ENCODE results near the gene ABL2. TPM values are rescaled to one million over a fixed set of nuclear protein-coding genes. Genes with fewer than 3 reads are reported as not detected.

The ABL2 gene
- total RNA-seq, 5 donors from 2014 or later (not counting 1 experiment from before 2014, with no cell fraction given): 14.9 to 20.0 (median 15.9) TPM

DNA sequence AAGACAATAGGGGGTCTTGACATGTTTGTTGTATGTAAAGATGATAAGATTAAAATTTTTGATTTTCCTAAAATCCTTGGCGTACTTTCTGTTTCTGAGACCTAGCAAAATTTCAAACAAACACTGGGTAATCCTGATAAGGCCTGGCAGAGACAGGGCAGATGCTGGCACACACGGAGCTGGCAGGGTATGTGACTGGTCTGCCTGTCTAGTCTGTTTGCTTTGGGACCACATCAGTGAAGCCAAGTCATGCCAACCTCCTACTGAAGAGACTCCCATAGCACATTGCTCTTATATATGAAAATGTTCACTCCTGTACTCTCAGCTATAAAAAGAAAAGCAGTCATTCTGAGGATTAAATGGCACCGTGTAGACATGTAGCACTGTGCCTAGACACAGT, 133.6 kb downstream of the ABL2 start:
- no peaks in the 10 kb centered on the region for H3K9me3 ChIP-seq
- DNase-seq: no peak
- H3K36me3 Mint-ChIP-seq: peaks cover 26% of the 10 kb centered on the region
- no peaks in the 10 kb centered on the region for H3K27me3 Mint-ChIP-seq
- no peaks in the 10 kb centered on the region for H3K27me3 ChIP-seq (replicated peaks in 1 of 2; ENCODE audit: control insufficient read depth in 2 of 2, extremely low read depth in 1 of 2, insufficient read depth in 2 of 2, low read length in 1 of 2)
- ChIA-PET POLR2A (no interaction called here), CTCF (no interaction called here)
- peaks cover 16 to 57% of the 10 kb centered on the region in 2 donors for H3K36me3 ChIP-seq (ENCODE audit: control insufficient read depth in 2 of 2, extremely low read depth in 1 of 2, insufficient read depth in 1 of 2, low read length in 1 of 2)
- H3K27ac ChIP-seq (ENCODE audit: low read length): no peak overlapping the region
- no peak overlapping the region for H3K4me3 Mint-ChIP-seq
- no peak overlapping the region for H3K27ac Mint-ChIP-seq
- H3K9me3 Mint-ChIP-seq: no peaks in the 10 kb centered on the region
- peaks cover 0 to 5% (median 2%) of the 10 kb centered on the region in 3 donors for H3K4me1 Mint-ChIP-seq
- WGBS (ENCODE audit: insufficient coverage): 93% methylated on average over 2 of the region's 3 CpGs
- no peaks in the 10 kb centered on the region for H3K4me1 ChIP-seq (ENCODE audit: control insufficient read depth in 1 of 2, extremely low read depth in 1 of 2, insufficient read depth in 2 of 2, low read length in 2 of 2)
- ATAC-seq (replicated peaks in 1 of 4): no peak
- H3K4me3 ChIP-seq (ENCODE audit: control insufficient read depth in 1 of 2, extremely low read depth in 1 of 2, low read length in 1 of 2): no peak overlapping the region

DNA sequence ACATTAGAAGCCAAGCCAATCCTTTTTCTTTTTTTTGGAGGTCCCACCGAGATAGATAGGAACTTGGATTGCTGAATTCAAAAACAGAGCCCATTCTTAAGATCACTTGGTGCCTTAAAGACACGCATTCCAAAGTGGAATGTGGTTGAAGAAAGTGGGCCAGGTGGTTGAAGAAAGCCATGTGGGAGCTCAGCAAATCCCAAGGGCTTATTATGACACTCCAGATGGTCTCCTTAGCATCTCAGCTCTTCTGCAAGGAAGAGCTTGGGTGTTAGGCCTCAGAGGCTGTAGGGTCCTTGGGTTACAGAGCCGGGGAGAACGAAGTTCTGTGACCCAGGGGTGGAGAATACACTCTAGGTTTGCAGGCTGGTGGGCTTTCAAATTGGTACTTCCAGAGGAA, 134.1 kb downstream of the ABL2 start:
- DNase-seq (no peak), ATAC-seq (replicated peaks in 1 of 4) (no peak)
- ChIA-PET POLR2A (no interaction called here), CTCF (interaction anchor here in 1 of 2 donors (0.6 kb wide), 2 partner anchors 21 to 98 kb away, joined by 3 read pairs; no protein-coding TSS in a partner anchor)
- H3K9me3 ChIP-seq: no peaks in the 10 kb centered on the region
- peaks cover 28% of the 10 kb centered on the region for H3K36me3 Mint-ChIP-seq
- no peaks in the 10 kb centered on the region for H3K9me3 Mint-ChIP-seq
- no peaks in the 10 kb centered on the region for H3K27me3 ChIP-seq (replicated peaks in 1 of 2; ENCODE audit: control insufficient read depth in 2 of 2, extremely low read depth in 1 of 2, insufficient read depth in 2 of 2, low read length in 1 of 2)
- no peak overlapping the region for H3K27ac ChIP-seq (ENCODE audit: low read length)
- peak overlapping the region in 1 of 2 donors; percentile 40 for H3K27ac Mint-ChIP-seq
- H3K4me3 ChIP-seq (ENCODE audit: control insufficient read depth in 1 of 2, extremely low read depth in 1 of 2, low read length in 1 of 2): no peak overlapping the region
- H3K36me3 ChIP-seq (ENCODE audit: control insufficient read depth in 2 of 2, extremely low read depth in 1 of 2, insufficient read depth in 1 of 2, low read length in 1 of 2): peaks cover 17 to 61% of the 10 kb centered on the region in 2 donors
- 100% methylated on average over 3 of the region's 4 CpGs for WGBS (ENCODE audit: insufficient coverage)
- H3K4me3 Mint-ChIP-seq: no peak overlapping the region
- H3K27me3 Mint-ChIP-seq: no peaks in the 10 kb centered on the region
- H3K4me1 ChIP-seq (ENCODE audit: control insufficient read depth in 1 of 2, extremely low read depth in 1 of 2, insufficient read depth in 2 of 2, low read length in 2 of 2): no peaks in the 10 kb centered on the region
- H3K4me1 Mint-ChIP-seq: peaks cover 0 to 5% (median 2%) of the 10 kb centered on the region in 3 donors

DNA sequence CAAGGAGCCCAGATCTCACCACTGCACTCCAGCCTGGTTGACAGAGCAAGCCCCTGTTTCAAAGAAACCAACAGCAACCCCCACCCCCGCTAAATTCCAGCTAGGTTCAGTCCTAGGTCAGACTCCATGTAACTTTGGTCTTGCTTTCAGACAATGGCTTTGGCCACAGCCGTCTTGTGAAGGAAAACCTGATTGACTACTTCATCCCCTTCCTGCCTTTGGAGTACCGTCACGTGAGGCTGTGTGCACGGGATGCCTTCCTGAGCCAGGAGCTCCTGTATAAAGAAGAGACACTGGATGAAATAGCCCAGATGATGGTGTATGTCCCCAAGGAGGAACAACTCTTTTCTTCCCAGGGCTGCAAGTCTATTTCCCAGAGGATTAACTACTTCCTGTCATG, 134.7 kb downstream of the ABL2 start:
- peaks cover 0 to 5% (median 2%) of the 10 kb centered on the region in 3 donors for H3K4me1 Mint-ChIP-seq
- no peaks in the 10 kb centered on the region for H3K27me3 ChIP-seq (replicated peaks in 1 of 2; ENCODE audit: control insufficient read depth in 2 of 2, extremely low read depth in 1 of 2, insufficient read depth in 2 of 2, low read length in 1 of 2)
- H3K4me3 Mint-ChIP-seq: no peak overlapping the region
- H3K27me3 Mint-ChIP-seq: no peaks in the 10 kb centered on the region
- no peaks in the 10 kb centered on the region for H3K4me1 ChIP-seq (ENCODE audit: control insufficient read depth in 1 of 2, extremely low read depth in 1 of 2, insufficient read depth in 2 of 2, low read length in 2 of 2)
- H3K27ac Mint-ChIP-seq: peak overlapping the region in 1 of 2 donors; percentile 13
- H3K4me3 ChIP-seq (ENCODE audit: control insufficient read depth in 1 of 2, extremely low read depth in 1 of 2, low read length in 1 of 2): no peak overlapping the region
- peaks cover 28% of the 10 kb centered on the region for H3K36me3 Mint-ChIP-seq
- CTCF ChIA-PET: interaction anchor here in 1 of 2 donors (0.6 kb wide), 2 partner anchors 22 to 98 kb away, joined by 3 read pairs; no protein-coding TSS in a partner anchor
- no peaks in the 10 kb centered on the region for H3K9me3 Mint-ChIP-seq
- WGBS (ENCODE audit: insufficient coverage): 100% methylated on average over 1 of the region's 5 CpGs
- POLR2A ChIA-PET: no interaction called here
- DNase-seq (no peak), ATAC-seq (replicated peaks in 1 of 4) (no peak)
- H3K36me3 ChIP-seq (ENCODE audit: control insufficient read depth in 2 of 2, extremely low read depth in 1 of 2, insufficient read depth in 1 of 2, low read length in 1 of 2): peaks cover 20 to 62% of the 10 kb centered on the region in 2 donors
- no peak overlapping the region for H3K27ac ChIP-seq (ENCODE audit: low read length)
- no peaks in the 10 kb centered on the region for H3K9me3 ChIP-seq

DNA sequence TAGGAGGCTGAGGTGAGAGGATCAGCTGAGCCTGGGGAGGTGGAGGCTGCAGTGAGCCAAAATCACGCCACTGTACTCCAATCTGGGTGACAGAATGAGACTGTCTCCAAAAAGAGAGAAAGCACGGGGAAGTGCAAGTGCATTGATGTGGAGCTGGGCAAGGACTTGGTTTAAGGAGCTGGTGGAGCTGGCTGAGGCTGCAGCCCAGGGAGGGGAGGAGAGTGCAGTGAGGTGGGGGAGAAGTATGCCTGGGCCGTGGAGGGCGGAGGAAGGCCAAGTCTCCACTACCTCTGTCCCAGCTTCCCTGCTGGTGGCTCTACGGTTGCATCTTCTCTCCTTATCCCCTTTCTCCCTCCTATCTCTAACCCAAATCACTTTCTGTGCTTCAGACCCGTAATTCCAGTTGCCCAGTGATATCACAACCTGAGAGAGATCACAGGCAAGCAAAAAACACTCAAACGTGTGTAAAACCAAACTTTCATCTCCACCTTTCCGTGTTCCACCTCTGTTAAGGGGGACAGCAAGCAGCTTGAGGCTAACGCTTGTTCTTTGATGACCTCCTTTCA, 136.5 kb downstream of the ABL2 start:
- ATAC-seq (replicated peaks in 1 of 4): no peak
- no peak overlapping the region for H3K4me3 ChIP-seq (ENCODE audit: control insufficient read depth in 1 of 2, extremely low read depth in 1 of 2, low read length in 1 of 2)
- CTCF ChIA-PET: interaction anchor here in 1 of 2 donors (0.7 to 1.1 kb wide), 4 partner anchors 12 to 111 kb away, joined by 3 to 6 read pairs (median 3); no protein-coding TSS in a partner anchor
- Mint-ChIP-seq H3K27ac (peak overlapping the region in 1 of 2 donors; percentile 2), H3K9me3 (no peaks in the 10 kb centered on the region), H3K4me3 (no peak overlapping the region), H3K36me3 (peaks cover 31% of the 10 kb centered on the region), H3K27me3 (no peaks in the 10 kb centered on the region), H3K4me1 (peaks cover 0 to 8% (median 0%) of the 10 kb centered on the region in 3 donors)
- H3K4me1 ChIP-seq (ENCODE audit: control insufficient read depth in 1 of 2, extremely low read depth in 1 of 2, insufficient read depth in 2 of 2, low read length in 2 of 2): no peaks in the 10 kb centered on the region
- no peak for DNase-seq
- POLR2A ChIA-PET: no interaction called here
- no peaks in the 10 kb centered on the region for H3K9me3 ChIP-seq
- H3K27me3 ChIP-seq (replicated peaks in 1 of 2; ENCODE audit: control insufficient read depth in 2 of 2, extremely low read depth in 1 of 2, insufficient read depth in 2 of 2, low read length in 1 of 2): no peaks in the 10 kb centered on the region
- H3K36me3 ChIP-seq (ENCODE audit: control insufficient read depth in 2 of 2, extremely low read depth in 1 of 2, insufficient read depth in 1 of 2, low read length in 1 of 2): peaks cover 26 to 70% of the 10 kb centered on the region in 2 donors
- WGBS (ENCODE audit: insufficient coverage): 73% methylated on average over 5 of the region's 9 CpGs
- H3K27ac ChIP-seq (ENCODE audit: low read length): no peak overlapping the region

DNA sequence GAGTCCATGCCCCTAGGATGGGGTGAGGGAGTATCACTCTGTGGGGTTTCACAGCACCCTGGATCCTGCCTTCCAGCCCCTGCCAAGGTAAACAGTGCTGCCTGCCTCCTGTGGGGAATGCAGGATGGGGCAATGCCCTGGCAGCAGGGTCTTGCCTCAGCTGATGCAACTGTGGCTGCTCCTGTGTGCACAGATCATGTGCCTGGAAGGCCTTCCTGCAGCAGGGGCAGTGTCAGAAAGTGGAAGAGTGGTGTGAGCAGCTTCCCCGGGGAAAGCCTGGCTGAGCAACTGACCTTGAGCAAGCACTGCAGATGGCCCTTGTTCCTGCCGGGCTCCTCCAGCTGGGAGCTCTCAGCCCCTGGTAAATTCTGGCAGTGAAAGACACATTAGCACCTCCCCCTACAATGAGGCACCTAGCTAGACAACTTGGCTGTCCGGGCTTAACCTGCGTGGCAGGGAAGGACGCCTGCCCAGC, 137.7 kb downstream of the ABL2 start:
- no peak overlapping the region for H3K4me3 ChIP-seq (ENCODE audit: control insufficient read depth in 1 of 2, extremely low read depth in 1 of 2, low read length in 1 of 2)
- no peak for DNase-seq
- Mint-ChIP-seq H3K4me1 (peaks cover 0 to 8% (median 0%) of the 10 kb centered on the region in 3 donors), H3K36me3 (peaks cover 27% of the 10 kb centered on the region), H3K4me3 (no peak overlapping the region), H3K27ac (peak overlapping the region in 1 of 2 donors; percentile 5), H3K9me3 (no peaks in the 10 kb centered on the region), H3K27me3 (no peaks in the 10 kb centered on the region)
- peaks cover 26 to 72% of the 10 kb centered on the region in 2 donors for H3K36me3 ChIP-seq (ENCODE audit: control insufficient read depth in 2 of 2, extremely low read depth in 1 of 2, insufficient read depth in 1 of 2, low read length in 1 of 2)
- no peaks in the 10 kb centered on the region for H3K27me3 ChIP-seq (replicated peaks in 1 of 2; ENCODE audit: control insufficient read depth in 2 of 2, extremely low read depth in 1 of 2, insufficient read depth in 2 of 2, low read length in 1 of 2)
- no peaks in the 10 kb centered on the region for H3K4me1 ChIP-seq (ENCODE audit: control insufficient read depth in 1 of 2, extremely low read depth in 1 of 2, insufficient read depth in 2 of 2, low read length in 2 of 2)
- WGBS (ENCODE audit: insufficient coverage): no CpG with 5 or more reads among the region's 5 CpGs
- ChIA-PET CTCF (no interaction called here), POLR2A (no interaction called here)
- ATAC-seq (replicated peaks in 1 of 4): no peak
- H3K9me3 ChIP-seq: no peaks in the 10 kb centered on the region
- H3K27ac ChIP-seq (ENCODE audit: low read length): no peak overlapping the region

DNA sequence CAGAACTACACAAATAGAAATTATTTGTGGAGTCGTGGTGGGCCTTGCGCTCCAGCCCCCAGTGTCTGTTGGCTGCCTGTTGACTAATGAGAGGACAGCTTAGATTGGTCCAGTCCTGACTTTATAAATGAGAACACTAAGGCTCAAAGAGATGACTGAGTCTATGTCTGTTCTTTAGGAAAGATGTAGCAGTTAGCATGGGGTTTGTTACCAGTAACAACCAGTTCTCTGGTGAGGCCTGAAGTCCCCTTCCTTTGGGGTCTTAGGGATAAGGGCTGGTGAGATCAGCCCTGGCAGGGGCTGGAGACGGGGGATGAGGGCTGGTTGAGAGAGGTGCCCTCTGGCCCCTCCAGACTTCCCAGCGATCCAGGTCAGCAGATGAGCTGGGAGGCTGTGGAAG, 138.6 kb downstream of the ABL2 start:
- ATAC-seq (replicated peaks in 1 of 4) (no peak), DNase-seq (no peak)
- peak overlapping the region in 1 of 2 donors; percentile 50 for H3K27ac Mint-ChIP-seq
- WGBS (ENCODE audit: insufficient coverage): 100% methylated on average over 3 of the region's 4 CpGs
- H3K9me3 ChIP-seq: no peaks in the 10 kb centered on the region
- H3K27ac ChIP-seq (ENCODE audit: low read length): no peak overlapping the region
- H3K36me3 ChIP-seq (ENCODE audit: control insufficient read depth in 2 of 2, extremely low read depth in 1 of 2, insufficient read depth in 1 of 2, low read length in 1 of 2): peaks cover 25 to 67% of the 10 kb centered on the region in 2 donors
- ChIA-PET CTCF (interaction anchor here in 1 of 2 donors (0.6 kb wide), 1 partner anchor 12 kb away, joined by 3 read pairs; no protein-coding TSS in a partner anchor), POLR2A (no interaction called here)
- no peak overlapping the region for H3K4me3 ChIP-seq (ENCODE audit: control insufficient read depth in 1 of 2, extremely low read depth in 1 of 2, low read length in 1 of 2)
- no peaks in the 10 kb centered on the region for H3K27me3 ChIP-seq (replicated peaks in 1 of 2; ENCODE audit: control insufficient read depth in 2 of 2, extremely low read depth in 1 of 2, insufficient read depth in 2 of 2, low read length in 1 of 2)
- peaks cover 27% of the 10 kb centered on the region for H3K36me3 Mint-ChIP-seq
- H3K27me3 Mint-ChIP-seq: no peaks in the 10 kb centered on the region
- H3K4me1 Mint-ChIP-seq: peaks cover 0 to 10% (median 0%) of the 10 kb centered on the region in 3 donors
- no peak overlapping the region for H3K4me3 Mint-ChIP-seq
- no peaks in the 10 kb centered on the region for H3K9me3 Mint-ChIP-seq
- H3K4me1 ChIP-seq (ENCODE audit: control insufficient read depth in 1 of 2, extremely low read depth in 1 of 2, insufficient read depth in 2 of 2, low read length in 2 of 2): no peaks in the 10 kb centered on the region
